ENCODE results near the gene SHPK. TPM values are rescaled to one million over a fixed set of nuclear protein-coding genes. Genes with fewer than 3 reads are reported as not detected.
A peak's percentile ranks its signal among the peaks of the same experiment; 100 is the strongest.

SHPK gene
- total and polyA plus RNA-seq, 9 of the 15 experiments (the other 6 are each of a cell fraction or from before 2014, with no cell fraction given), result 2.5 to 16.3 (median 11.8) TPM

DNA sequence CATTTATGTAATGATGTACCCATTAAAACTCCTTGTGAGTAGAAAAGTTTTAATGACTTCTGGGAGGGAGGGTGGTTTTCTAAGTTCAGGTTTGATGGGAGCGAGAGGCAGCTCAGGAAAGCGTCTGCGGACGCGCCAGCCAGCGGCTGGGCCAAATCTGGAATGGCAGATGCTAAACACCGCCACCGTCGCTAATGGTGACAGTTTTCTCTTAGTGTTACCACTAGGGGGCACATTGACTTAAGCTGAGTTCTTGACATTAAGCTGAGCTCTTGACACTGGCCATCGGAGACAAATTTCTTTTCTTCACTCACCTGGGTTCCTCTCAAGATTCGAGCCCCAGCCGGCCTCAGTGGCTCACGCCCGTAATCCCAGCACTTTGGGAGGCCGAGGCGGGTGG is 33.6 kb downstream of the SHPK start (continued):
- TF ChIP-seq, protein P1, sequence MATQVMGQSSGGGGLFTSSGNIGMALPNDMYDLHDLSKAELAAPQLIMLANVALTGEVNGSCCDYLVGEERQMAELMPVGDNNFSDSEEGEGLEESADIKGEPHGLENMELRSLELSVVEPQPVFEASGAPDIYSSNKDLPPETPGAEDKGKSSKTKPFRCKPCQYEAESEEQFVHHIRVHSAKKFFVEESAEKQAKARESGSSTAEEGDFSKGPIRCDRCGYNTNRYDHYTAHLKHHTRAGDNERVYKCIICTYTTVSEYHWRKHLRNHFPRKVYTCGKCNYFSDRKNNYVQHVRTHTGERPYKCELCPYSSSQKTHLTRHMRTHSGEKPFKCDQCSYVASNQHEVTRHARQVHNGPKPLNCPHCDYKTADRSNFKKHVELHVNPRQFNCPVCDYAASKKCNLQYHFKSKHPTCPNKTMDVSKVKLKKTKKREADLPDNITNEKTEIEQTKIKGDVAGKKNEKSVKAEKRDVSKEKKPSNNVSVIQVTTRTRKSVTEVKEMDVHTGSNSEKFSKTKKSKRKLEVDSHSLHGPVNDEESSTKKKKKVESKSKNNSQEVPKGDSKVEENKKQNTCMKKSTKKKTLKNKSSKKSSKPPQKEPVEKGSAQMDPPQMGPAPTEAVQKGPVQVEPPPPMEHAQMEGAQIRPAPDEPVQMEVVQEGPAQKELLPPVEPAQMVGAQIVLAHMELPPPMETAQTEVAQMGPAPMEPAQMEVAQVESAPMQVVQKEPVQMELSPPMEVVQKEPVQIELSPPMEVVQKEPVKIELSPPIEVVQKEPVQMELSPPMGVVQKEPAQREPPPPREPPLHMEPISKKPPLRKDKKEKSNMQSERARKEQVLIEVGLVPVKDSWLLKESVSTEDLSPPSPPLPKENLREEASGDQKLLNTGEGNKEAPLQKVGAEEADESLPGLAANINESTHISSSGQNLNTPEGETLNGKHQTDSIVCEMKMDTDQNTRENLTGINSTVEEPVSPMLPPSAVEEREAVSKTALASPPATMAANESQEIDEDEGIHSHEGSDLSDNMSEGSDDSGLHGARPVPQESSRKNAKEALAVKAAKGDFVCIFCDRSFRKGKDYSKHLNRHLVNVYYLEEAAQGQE (IDR thresholded peaks at IDR 0.05; ENCODE audit: borderline replicate concordance), result peak; percentile 52; the same call in 1 of the 2 replicates
- TF ChIP-seq, protein P1 (CRISPR knock-in tag; IDR thresholded peaks at IDR 0.05; ENCODE audit: low read depth), result no peak
- no peak for TF ChIP-seq ZNF79 (CRISPR knock-in tag; IDR thresholded peaks at IDR 0.05; ENCODE audit: low read depth)
- TF ChIP-seq RAD21 (CRISPR knock-in tag; conservative IDR thresholded peaks at IDR 0.05 in 1 of 2, IDR thresholded peaks at IDR 0.05 in 1 of 2), result peak; percentile 27 to 63; a peak in 3 of 4 replicates
- TF ChIP-seq SRSF7 (optimal IDR thresholded peaks at IDR 0.05; ENCODE audit: low read depth, low read length), result no peak
- TF ChIP-seq, protein P2, sequence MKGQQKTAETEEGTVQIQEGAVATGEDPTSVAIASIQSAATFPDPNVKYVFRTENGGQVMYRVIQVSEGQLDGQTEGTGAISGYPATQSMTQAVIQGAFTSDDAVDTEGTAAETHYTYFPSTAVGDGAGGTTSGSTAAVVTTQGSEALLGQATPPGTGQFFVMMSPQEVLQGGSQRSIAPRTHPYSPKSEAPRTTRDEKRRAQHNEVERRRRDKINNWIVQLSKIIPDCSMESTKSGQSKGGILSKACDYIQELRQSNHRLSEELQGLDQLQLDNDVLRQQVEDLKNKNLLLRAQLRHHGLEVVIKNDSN (CRISPR knock-in tag; IDR thresholded peaks at IDR 0.05), result no peak
- TF ChIP-seq SMC3 (conservative IDR thresholded peaks at IDR 0.05; ENCODE audit: insufficient read depth, low read depth, low read length), result peak; percentile 33; the same call in 1 of the 2 replicates
- no peak for TF ChIP-seq TAF9B (IDR thresholded peaks at IDR 0.05; ENCODE audit: partially characterized antibody)
- no peak for TF ChIP-seq PTBP1 (IDR thresholded peaks at IDR 0.05; ENCODE audit: low read depth, low read length)
- TF ChIP-seq, protein P3, sequence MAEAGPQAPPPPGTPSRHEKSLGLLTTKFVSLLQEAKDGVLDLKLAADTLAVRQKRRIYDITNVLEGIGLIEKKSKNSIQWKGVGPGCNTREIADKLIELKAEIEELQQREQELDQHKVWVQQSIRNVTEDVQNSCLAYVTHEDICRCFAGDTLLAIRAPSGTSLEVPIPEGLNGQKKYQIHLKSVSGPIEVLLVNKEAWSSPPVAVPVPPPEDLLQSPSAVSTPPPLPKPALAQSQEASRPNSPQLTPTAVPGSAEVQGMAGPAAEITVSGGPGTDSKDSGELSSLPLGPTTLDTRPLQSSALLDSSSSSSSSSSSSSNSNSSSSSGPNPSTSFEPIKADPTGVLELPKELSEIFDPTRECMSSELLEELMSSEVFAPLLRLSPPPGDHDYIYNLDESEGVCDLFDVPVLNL (CRISPR knock-in tag; IDR thresholded peaks at IDR 0.05; ENCODE audit: low read depth), result no peak
- no peak for TF ChIP-seq PURB (CRISPR knock-in tag; IDR thresholded peaks at IDR 0.05; ENCODE audit: low read depth)
- TF ChIP-seq, protein P4, sequence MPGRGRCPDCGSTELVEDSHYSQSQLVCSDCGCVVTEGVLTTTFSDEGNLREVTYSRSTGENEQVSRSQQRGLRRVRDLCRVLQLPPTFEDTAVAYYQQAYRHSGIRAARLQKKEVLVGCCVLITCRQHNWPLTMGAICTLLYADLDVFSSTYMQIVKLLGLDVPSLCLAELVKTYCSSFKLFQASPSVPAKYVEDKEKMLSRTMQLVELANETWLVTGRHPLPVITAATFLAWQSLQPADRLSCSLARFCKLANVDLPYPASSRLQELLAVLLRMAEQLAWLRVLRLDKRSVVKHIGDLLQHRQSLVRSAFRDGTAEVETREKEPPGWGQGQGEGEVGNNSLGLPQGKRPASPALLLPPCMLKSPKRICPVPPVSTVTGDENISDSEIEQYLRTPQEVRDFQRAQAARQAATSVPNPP (IDR thresholded peaks at IDR 0.05; ENCODE audit: borderline replicate concordance, insufficient read depth, insufficient read length), result no peak
- no peak for TF ChIP-seq CBFA2T2 (conservative IDR thresholded peaks at IDR 0.05)
- TF ChIP-seq RAD51 (IDR thresholded peaks at IDR 0.05; ENCODE audit: borderline replicate concordance, low read depth), result no peak
- no peak for TF ChIP-seq SMARCE1 (IDR thresholded peaks at IDR 0.05)
- TF ChIP-seq FOXJ2 (tag; IDR thresholded peaks at IDR 0.05), result no peak
- TF ChIP-seq EZH2 (IDR thresholded peaks at IDR 0.05; ENCODE audit: borderline replicate concordance, low read depth, low read length), result no peak
- TF ChIP-seq NFXL1 (CRISPR knock-in tag; IDR thresholded peaks at IDR 0.05), result no peak
- TF ChIP-seq FOXK1 (CRISPR knock-in tag; IDR thresholded peaks at IDR 0.05; ENCODE audit: borderline replicate concordance), result no peak

Measured in K562 (cell line).